Muscle layer of duodenum (tissue), 2 donors: Measurements from ENCODE around the gene DNASE1L3.
"Not testable (repeated sequence)": the region's sequence is repeated elsewhere in the genome, so short reads cannot be mapped to it uniquely, and the experiment has no call there.

ENCODE experiments used
- H3K27ac ChIP-seq: one replicate; pipeline ENCODE4 v1.7.0; 2013; ENCODE audit warnings: mild to moderate bottlenecking, low read length
- H3K27me3 ChIP-seq: one replicate; pipeline ENCODE4 v1.7.0; 2013; ENCODE audit warnings: low read depth, mild to moderate bottlenecking, control low read depth, low read length
- H3K36me3 ChIP-seq, 2 donors: one replicate each; pipeline ENCODE4 v1.7.0; 2013; ENCODE audit warnings: low read length in 2 of 2, control low read depth in 1 of 2, mild to moderate bottlenecking in 1 of 2; ENCODE audit not compliant: insufficient read depth in 2 of 2, control insufficient read depth in 1 of 2
- H3K4me1 ChIP-seq, 2 donors: one replicate each; pipeline ENCODE4 v1.7.0; 2013; ENCODE audit warnings: low read length in 2 of 2, mild to moderate bottlenecking in 2 of 2, control low read depth in 1 of 2, moderate library complexity in 1 of 2; ENCODE audit not compliant: insufficient read depth in 2 of 2, control insufficient read depth in 1 of 2
- H3K4me3 ChIP-seq, 2 donors: one replicate each; pipeline ENCODE4 v1.7.0; 2013; ENCODE audit warnings: low read length in 2 of 2, low read depth in 1 of 2, mild to moderate bottlenecking in 1 of 2
- H3K9me3 ChIP-seq, 2 donors: one replicate each; pipeline ENCODE4 v1.7.0; 2013; ENCODE audit warnings: low read length in 2 of 2, control low read depth in 1 of 2, mild to moderate bottlenecking in 1 of 2; ENCODE audit not compliant: control insufficient read depth in 1 of 2
- donor health status: healthy.

DNASE1L3 gene

DNA sequence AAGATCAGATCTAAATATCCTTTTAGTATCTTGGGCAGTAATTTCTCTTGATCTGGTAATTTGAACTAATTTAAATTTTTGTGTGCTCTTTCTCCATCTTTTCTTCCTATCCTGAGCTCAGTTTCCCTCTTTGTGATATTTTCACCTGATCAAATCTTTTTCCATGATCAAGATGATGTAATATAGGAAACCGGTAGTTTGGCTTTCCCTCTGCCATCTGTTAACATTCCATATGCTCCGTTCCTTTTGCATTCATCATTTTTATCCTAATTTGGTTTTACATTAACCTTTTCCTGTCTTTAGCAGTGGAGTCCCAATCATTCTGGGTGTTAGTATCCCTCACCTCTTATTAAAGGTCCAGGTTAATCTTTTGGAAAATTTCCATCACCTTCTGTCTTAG lies 20.9 kb upstream of the DNASE1L3 start:
- Histone ChIP-seq H3K9me3 (no peaks in the 10 kb centered on the region), H3K4me3 (no peak overlapping the region), H3K4me1 (no peaks in the 10 kb centered on the region), H3K36me3 (no peaks in the 10 kb centered on the region), H3K27me3 (no peaks in the 10 kb centered on the region), H3K27ac (no peak overlapping the region)

DNA sequence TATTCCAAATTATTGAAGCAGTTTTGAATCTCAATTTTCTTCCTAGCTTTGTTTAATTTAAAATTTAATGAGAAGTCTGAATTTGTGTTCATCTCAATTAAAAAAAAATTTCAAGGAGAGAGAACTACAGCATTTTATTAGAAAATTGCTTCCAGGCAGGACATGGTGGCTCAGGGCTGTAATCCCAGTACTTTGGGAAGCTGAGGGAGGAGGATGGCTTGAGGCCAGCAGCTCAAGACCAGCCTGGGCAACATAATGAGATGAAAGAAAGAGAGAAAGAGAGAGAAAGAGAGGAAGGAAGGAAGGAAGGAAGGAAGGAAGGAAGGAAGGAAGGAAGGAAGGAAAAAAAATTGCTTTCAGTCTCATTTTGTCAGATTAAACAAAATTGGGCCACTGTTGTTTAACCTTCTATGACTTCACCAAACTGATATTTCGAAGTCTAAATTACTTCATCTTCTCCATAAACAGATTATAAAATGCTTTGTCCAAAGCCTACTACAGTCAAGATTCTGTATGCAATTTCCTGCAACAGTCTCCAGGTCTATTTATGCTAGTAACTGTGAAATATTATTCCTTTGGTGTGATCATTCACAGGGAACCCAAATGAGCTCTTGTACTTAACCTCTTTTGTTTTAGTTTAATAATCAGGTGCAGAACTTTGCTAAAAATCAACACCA lies 20.2 kb upstream of the DNASE1L3 start:
- H3K9me3 ChIP-seq: no peaks in the 10 kb centered on the region
- no peak overlapping the region for H3K4me3 ChIP-seq
- no peaks in the 10 kb centered on the region for H3K27me3 ChIP-seq
- H3K4me1 ChIP-seq: no peaks in the 10 kb centered on the region
- H3K27ac ChIP-seq: no peak overlapping the region
- no peaks in the 10 kb centered on the region for H3K36me3 ChIP-seq

- not testable (repeated sequence) for H3K9me3 ChIP-seq, H3K36me3 ChIP-seq, H3K4me1 ChIP-seq
Observed at GRCh38 chr3:58227933-58228332, 17.2 kb upstream of the DNASE1L3 start.

DNA sequence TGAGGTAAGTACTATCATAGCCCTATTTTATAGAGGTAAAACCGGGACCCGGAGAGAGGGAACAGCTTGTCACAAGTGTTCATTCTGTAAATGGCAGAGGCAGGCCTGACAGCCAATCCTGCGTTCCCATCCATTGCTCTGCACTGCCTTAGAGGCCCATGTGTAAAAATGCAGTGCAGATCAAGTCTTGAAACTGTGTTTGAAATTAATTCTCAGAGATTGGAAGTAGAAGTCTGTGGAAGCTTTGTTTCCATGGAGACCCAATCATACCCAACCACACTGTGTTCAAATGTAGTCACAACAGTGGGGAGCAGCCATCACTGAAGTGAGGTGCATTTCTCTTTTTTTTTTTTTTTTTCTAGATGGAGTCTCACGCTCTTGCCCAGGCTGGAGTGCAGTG lies 13.1 kb upstream of the DNASE1L3 start:
- Histone ChIP-seq H3K4me1 (no peaks in the 10 kb centered on the region), H3K36me3 (no peaks in the 10 kb centered on the region), H3K27ac (no peak overlapping the region), H3K9me3 (no peaks in the 10 kb centered on the region), H3K4me3 (no peak overlapping the region), H3K27me3 (no peaks in the 10 kb centered on the region)

More at GRCh38 chr3:58227933-58228332, 17.2 kb upstream of the DNASE1L3 start:
- not testable (repeated sequence) for H3K27me3 ChIP-seq, H3K4me3 ChIP-seq, H3K27ac ChIP-seq

GRCh38 chr3:58222161-58222724 lies 11.5 kb upstream of the DNASE1L3 start:
- Histone ChIP-seq H3K9me3 (no peaks in the 10 kb centered on the region), H3K36me3 (no peaks in the 10 kb centered on the region), H3K27me3 (no peaks in the 10 kb centered on the region), H3K4me3 (no peak overlapping the region), H3K27ac (no peak overlapping the region), H3K4me1 (peaks cover 3 to 4% of the 10 kb centered on the region in 2 donors)

- Histone ChIP-seq H3K27me3 (no peaks in the 10 kb centered on the region), H3K9me3 (no peaks in the 10 kb centered on the region), H3K4me1 (peaks cover 9 to 10% of the 10 kb centered on the region in 2 donors), H3K36me3 (no peaks in the 10 kb centered on the region), H3K4me3 (no peak overlapping the region), H3K27ac (no peak overlapping the region)
Observed at GRCh38 chr3:58218904-58219303, 8.1 kb upstream of the DNASE1L3 start.

- H3K4me1 ChIP-seq: peaks cover 9 to 10% of the 10 kb centered on the region in 2 donors
- H3K36me3 ChIP-seq: no peaks in the 10 kb centered on the region
- H3K27ac ChIP-seq: no peak overlapping the region
- peak overlapping the region in 1 of 2 donors; percentile 16 for H3K4me3 ChIP-seq
- no peaks in the 10 kb centered on the region for H3K27me3 ChIP-seq
- no peaks in the 10 kb centered on the region for H3K9me3 ChIP-seq
Observed at GRCh38 chr3:58217209-58217811, 6.5 kb upstream of the DNASE1L3 start.

GRCh38 chr3:58216496-58217195 lies 5.9 kb upstream of the DNASE1L3 start:
- Histone ChIP-seq H3K27ac (no peak overlapping the region), H3K27me3 (no peaks in the 10 kb centered on the region), H3K4me1 (peaks cover 9 to 10% of the 10 kb centered on the region in 2 donors), H3K36me3 (no peaks in the 10 kb centered on the region), H3K4me3 (no peak overlapping the region), H3K9me3 (no peaks in the 10 kb centered on the region)

GRCh38 chr3:58215317-58216025 lies 4.7 kb upstream of the DNASE1L3 start:
- no peaks in the 10 kb centered on the region for H3K9me3 ChIP-seq
- no peaks in the 10 kb centered on the region for H3K36me3 ChIP-seq
- H3K4me3 ChIP-seq: no peak overlapping the region
- H3K27ac ChIP-seq: no peak overlapping the region
- H3K4me1 ChIP-seq: peaks cover 9 to 10% of the 10 kb centered on the region in 2 donors
- no peaks in the 10 kb centered on the region for H3K27me3 ChIP-seq

DNA sequence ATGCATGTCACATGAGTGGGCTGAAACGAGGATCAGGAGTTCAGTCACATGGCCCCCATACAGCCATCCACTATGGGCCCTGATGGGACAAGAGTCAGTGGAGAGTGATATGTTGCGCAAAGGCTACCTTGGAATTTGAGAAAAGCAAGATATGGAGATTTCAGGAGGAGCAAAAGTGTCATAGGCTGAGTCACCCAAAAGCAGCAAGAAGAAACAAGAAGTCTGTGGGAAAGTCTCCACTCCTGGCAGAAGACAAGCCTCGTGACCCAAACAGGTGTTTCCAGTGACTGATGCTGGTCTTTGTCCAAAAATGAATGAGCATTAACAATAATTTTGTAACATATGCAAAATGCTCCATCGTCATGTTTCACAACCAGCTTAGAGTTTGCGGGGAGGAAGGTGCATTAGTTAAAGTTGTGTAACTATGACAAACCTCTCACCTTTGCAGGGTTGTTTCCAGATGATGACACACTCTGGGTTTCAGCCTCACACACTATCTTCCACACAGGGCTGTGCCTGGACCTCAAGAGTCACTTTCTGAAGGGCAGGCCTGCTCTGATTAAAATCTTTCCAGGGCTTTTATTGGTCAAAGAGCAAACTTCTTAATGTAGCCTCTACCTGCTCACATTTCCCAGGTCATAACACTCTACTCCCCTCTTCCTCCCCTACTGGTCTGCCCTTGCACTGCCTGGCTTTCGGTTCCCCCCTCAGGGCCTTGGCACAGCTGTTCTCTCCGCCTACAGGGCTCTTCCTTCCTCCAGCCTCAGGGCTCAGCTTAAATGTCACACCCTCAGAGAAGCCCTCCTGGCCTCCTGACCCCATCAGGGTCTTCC lies 3.9 kb upstream of the DNASE1L3 start:
- H3K27ac ChIP-seq: no peak overlapping the region
- no peaks in the 10 kb centered on the region for H3K27me3 ChIP-seq
- H3K9me3 ChIP-seq: no peaks in the 10 kb centered on the region
- no peak overlapping the region for H3K4me3 ChIP-seq
- peaks cover 9 to 10% of the 10 kb centered on the region in 2 donors for H3K4me1 ChIP-seq
- H3K36me3 ChIP-seq: no peaks in the 10 kb centered on the region
